Measurements from ENCODE around the gene PI16.

PI16 gene

GRCh38 chr6:36925809-36926208 is 28.7 kb upstream of the PI16 start:
- DNase-seq: no peak
- H3K36me3 ChIP-seq (ENCODE audit: control insufficient read depth in 1 of 2, insufficient read depth in 2 of 2, low read length in 2 of 2): peaks cover 6% of the 10 kb centered on the region in 2 experiments
- H2BK12ac ChIP-seq (ENCODE audit: low read length): no peak overlapping the region

GRCh38 chr6:36926708-36927513 is 27.6 kb upstream of the PI16 start:
- no peak overlapping the region for H2AFZ ChIP-seq (ENCODE audit: insufficient read depth, low read length, poor library complexity)
- no peak overlapping the region for H2AK5ac ChIP-seq (ENCODE audit: low read length)
- no CpG with 5 or more reads among the region's 10 CpGs for WGBS (ENCODE audit: extremely low coverage, insufficient coverage, insufficient read length)

More at GRCh38 chr6:36925809-36926208, 28.7 kb upstream of the PI16 start:
- Histone ChIP-seq H3K4me1 (ENCODE audit: control insufficient read depth in 1 of 2, insufficient read depth in 2 of 2, low read length in 2 of 2) (peaks cover 4 to 7% of the 10 kb centered on the region in 2 experiments), H3K4me2 (ENCODE audit: low read length) (no peak overlapping the region), H3K23ac (ENCODE audit: low read length) (no peak overlapping the region), H2AFZ (ENCODE audit: insufficient read depth, low read length, poor library complexity) (no peak overlapping the region), H3K4me3 (ENCODE audit: low read depth, low read length) (no peak overlapping the region), H3K9ac (ENCODE audit: low read length) (no peak overlapping the region), H2AK5ac (ENCODE audit: low read length) (no peak overlapping the region), H3K27ac (ENCODE audit: low read depth, low read length) (no peak overlapping the region), H2BK120ac (ENCODE audit: insufficient read depth, low read length, poor library complexity) (no peak overlapping the region), H3K79me1 (ENCODE audit: low read length) (no peaks in the 10 kb centered on the region), H4K91ac (ENCODE audit: low read depth, low read length) (no peak overlapping the region), H4K8ac (ENCODE audit: low read depth, low read length) (no peak overlapping the region), H3K27me3 (ENCODE audit: insufficient read depth, low read length) (no peaks in the 10 kb centered on the region), H3K14ac (ENCODE audit: low read length) (no peak overlapping the region), H4K12ac (ENCODE audit: low read depth, low read length) (no peak overlapping the region), H3K9me3 (ENCODE audit: insufficient read depth, low read depth, low read length) (no peaks in the 10 kb centered on the region), H2BK5ac (ENCODE audit: low read depth, low read length, poor library complexity) (no peak overlapping the region), H3K79me2 (ENCODE audit: control insufficient read depth, insufficient read depth, low read length, poor library complexity) (no peaks in the 10 kb centered on the region), H3K18ac (ENCODE audit: low read length) (no peak overlapping the region), H3K4ac (ENCODE audit: low read depth, low read length) (no peak overlapping the region)
- WGBS (ENCODE audit: extremely low coverage, insufficient coverage, insufficient read length): no CpG with 5 or more reads among the region's 4 CpGs

DNA sequence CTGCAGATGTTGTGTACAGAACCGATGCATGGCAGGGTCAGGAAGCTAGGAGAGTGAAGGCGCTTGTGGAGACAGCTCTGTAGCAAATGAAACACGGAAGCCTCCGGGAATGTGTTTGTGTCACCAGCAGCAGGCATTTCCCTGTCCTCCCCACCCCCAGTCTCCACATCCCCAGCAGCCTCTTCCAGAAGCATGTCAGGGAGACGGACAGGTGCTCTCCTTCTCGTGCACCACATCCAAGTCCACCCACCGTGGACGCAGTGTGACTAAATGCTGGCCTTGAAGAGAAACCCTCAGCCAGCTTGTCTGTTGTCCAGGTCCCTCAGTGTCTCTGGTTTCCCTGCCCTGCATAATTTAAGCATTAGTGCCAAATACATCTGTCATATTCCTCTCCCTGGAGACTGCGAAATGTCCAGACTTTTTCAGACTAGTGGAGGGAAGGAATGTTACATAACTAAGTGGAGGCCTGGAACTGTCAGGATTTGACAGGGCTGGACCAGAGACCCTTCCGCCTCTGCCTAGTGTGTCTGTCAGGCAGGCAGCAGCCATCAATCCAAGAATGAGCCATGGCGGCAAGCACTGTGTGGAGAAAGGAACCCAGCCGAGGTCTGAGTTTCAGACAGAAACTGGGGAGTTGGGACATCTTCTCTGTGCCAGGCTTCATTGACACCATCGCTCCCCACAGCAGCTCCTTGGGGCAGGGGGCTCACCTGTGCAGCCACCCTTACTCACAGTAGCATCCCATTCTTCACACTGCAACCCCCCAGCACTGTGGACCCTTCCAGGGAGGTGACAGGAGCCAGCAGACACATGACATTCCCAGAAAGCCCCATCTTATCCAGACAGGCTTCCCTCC is 26.6 kb upstream of the PI16 start:
- peaks cover 4 to 7% of the 10 kb centered on the region in 2 experiments for H3K4me1 ChIP-seq (ENCODE audit: control insufficient read depth in 1 of 2, insufficient read depth in 2 of 2, low read length in 2 of 2)
- no peak overlapping the region for H4K12ac ChIP-seq (ENCODE audit: low read depth, low read length)

More at GRCh38 chr6:36926708-36927513, 27.6 kb upstream of the PI16 start:
- Histone ChIP-seq H3K9me3 (ENCODE audit: insufficient read depth, low read depth, low read length) (no peaks in the 10 kb centered on the region), H3K14ac (ENCODE audit: low read length) (no peak overlapping the region), H3K4me3 (ENCODE audit: low read depth, low read length) (no peak overlapping the region), H3K23ac (ENCODE audit: low read length) (no peak overlapping the region), H2BK120ac (ENCODE audit: insufficient read depth, low read length, poor library complexity) (no peak overlapping the region), H3K79me1 (ENCODE audit: low read length) (no peaks in the 10 kb centered on the region), H3K4me2 (ENCODE audit: low read length) (no peak overlapping the region), H4K12ac (ENCODE audit: low read depth, low read length) (no peak overlapping the region), H4K91ac (ENCODE audit: low read depth, low read length) (no peak overlapping the region), H3K27me3 (ENCODE audit: insufficient read depth, low read length) (no peaks in the 10 kb centered on the region), H3K9ac (ENCODE audit: low read length) (no peak overlapping the region), H3K4ac (ENCODE audit: low read depth, low read length) (no peak overlapping the region), H3K4me1 (ENCODE audit: control insufficient read depth in 1 of 2, insufficient read depth in 2 of 2, low read length in 2 of 2) (peaks cover 4 to 7% of the 10 kb centered on the region in 2 experiments), H2BK5ac (ENCODE audit: low read depth, low read length, poor library complexity) (no peak overlapping the region), H3K18ac (ENCODE audit: low read length) (no peak overlapping the region), H2BK12ac (ENCODE audit: low read length) (no peak overlapping the region), H3K36me3 (ENCODE audit: control insufficient read depth in 1 of 2, insufficient read depth in 2 of 2, low read length in 2 of 2) (peaks cover 2 to 6% of the 10 kb centered on the region in 2 experiments), H3K79me2 (ENCODE audit: control insufficient read depth, insufficient read depth, low read length, poor library complexity) (no peaks in the 10 kb centered on the region), H4K8ac (ENCODE audit: low read depth, low read length) (no peak overlapping the region), H3K27ac (ENCODE audit: low read depth, low read length) (no peak overlapping the region)
- DNase-seq: no peak

GRCh38 chr6:36928547-36928918 is 26.0 kb upstream of the PI16 start:
- no peak overlapping the region for H2BK12ac ChIP-seq (ENCODE audit: low read length)
- H3K27ac ChIP-seq (ENCODE audit: low read depth, low read length): no peak overlapping the region
- no peak overlapping the region for H4K12ac ChIP-seq (ENCODE audit: low read depth, low read length)
- H2BK5ac ChIP-seq (ENCODE audit: low read depth, low read length, poor library complexity): no peak overlapping the region
- no peak overlapping the region for H3K9ac ChIP-seq (ENCODE audit: low read length)
- H4K91ac ChIP-seq (ENCODE audit: low read depth, low read length): no peak overlapping the region
- H3K79me2 ChIP-seq (ENCODE audit: control insufficient read depth, insufficient read depth, low read length, poor library complexity): no peaks in the 10 kb centered on the region
- no peak overlapping the region for H3K14ac ChIP-seq (ENCODE audit: low read length)
- H4K8ac ChIP-seq (ENCODE audit: low read depth, low read length): no peak overlapping the region
- no peak for DNase-seq
- no peak overlapping the region for H2BK120ac ChIP-seq (ENCODE audit: insufficient read depth, low read length, poor library complexity)
- H3K18ac ChIP-seq (ENCODE audit: low read length): no peak overlapping the region
- H3K23ac ChIP-seq (ENCODE audit: low read length): no peak overlapping the region
- H2AFZ ChIP-seq (ENCODE audit: insufficient read depth, low read length, poor library complexity): no peak overlapping the region
- no peaks in the 10 kb centered on the region for H3K79me1 ChIP-seq (ENCODE audit: low read length)
- peaks cover 1 to 2% of the 10 kb centered on the region in 2 experiments for H3K36me3 ChIP-seq (ENCODE audit: control insufficient read depth in 1 of 2, insufficient read depth in 2 of 2, low read length in 2 of 2)
- no CpG with 5 or more reads among the region's 7 CpGs for WGBS (ENCODE audit: extremely low coverage, insufficient coverage, insufficient read length)
- H3K4me1 ChIP-seq (ENCODE audit: control insufficient read depth in 1 of 2, insufficient read depth in 2 of 2, low read length in 2 of 2): peaks cover 2 to 5% of the 10 kb centered on the region in 2 experiments
- no peaks in the 10 kb centered on the region for H3K27me3 ChIP-seq (ENCODE audit: insufficient read depth, low read length)
- H3K9me3 ChIP-seq (ENCODE audit: insufficient read depth, low read depth, low read length): no peaks in the 10 kb centered on the region
- no peak overlapping the region for H2AK5ac ChIP-seq (ENCODE audit: low read length)
- no peak overlapping the region for H3K4ac ChIP-seq (ENCODE audit: low read depth, low read length)
- no peak overlapping the region for H3K4me3 ChIP-seq (ENCODE audit: low read depth, low read length)
- no peak overlapping the region for H3K4me2 ChIP-seq (ENCODE audit: low read length)

More for the DNA sequence above, 26.6 kb upstream of the PI16 start:
- Histone ChIP-seq H3K79me1 (ENCODE audit: low read length) (no peaks in the 10 kb centered on the region), H3K36me3 (ENCODE audit: control insufficient read depth in 1 of 2, insufficient read depth in 2 of 2, low read length in 2 of 2) (peaks cover 2 to 6% of the 10 kb centered on the region in 2 experiments), H3K4me2 (ENCODE audit: low read length) (no peak overlapping the region), H3K27me3 (ENCODE audit: insufficient read depth, low read length) (no peaks in the 10 kb centered on the region), H3K4ac (ENCODE audit: low read depth, low read length) (no peak overlapping the region), H4K91ac (ENCODE audit: low read depth, low read length) (no peak overlapping the region), H3K4me3 (ENCODE audit: low read depth, low read length) (no peak overlapping the region), H2AK5ac (ENCODE audit: low read length) (no peak overlapping the region), H2BK5ac (ENCODE audit: low read depth, low read length, poor library complexity) (no peak overlapping the region), H3K23ac (ENCODE audit: low read length) (no peak overlapping the region), H3K79me2 (ENCODE audit: control insufficient read depth, insufficient read depth, low read length, poor library complexity) (no peaks in the 10 kb centered on the region), H3K18ac (ENCODE audit: low read length) (no peak overlapping the region), H2BK120ac (ENCODE audit: insufficient read depth, low read length, poor library complexity) (no peak overlapping the region), H3K27ac (ENCODE audit: low read depth, low read length) (no peak overlapping the region), H4K8ac (ENCODE audit: low read depth, low read length) (no peak overlapping the region), H3K14ac (ENCODE audit: low read length) (no peak overlapping the region), H2BK12ac (ENCODE audit: low read length) (no peak overlapping the region), H2AFZ (ENCODE audit: insufficient read depth, low read length, poor library complexity) (no peak overlapping the region), H3K9me3 (ENCODE audit: insufficient read depth, low read depth, low read length) (no peaks in the 10 kb centered on the region), H3K9ac (ENCODE audit: low read length) (no peak overlapping the region)
- no CpG with 5 or more reads among the region's 13 CpGs for WGBS (ENCODE audit: extremely low coverage, insufficient coverage, insufficient read length)
- DNase-seq: peak; percentile 30 to 34
